HCT116 (cell line): Measurements from ENCODE around the gene ATG2B. TPM values are rescaled to one million over a fixed set of nuclear protein-coding genes. Genes with fewer than 3 reads are reported as not detected.

Experiments used
- ATAC-seq: fragments of 200-7000 bp; cut with Tn5 transposase; 2 replicates; pipeline ENCODE4 v1.9.1; 2020; ENCODE audit warnings: mild to moderate bottlenecking, moderate library complexity
- BruUV-seq: library from RNA; stranded (reverse); fragments of 400-500 nt; replicated peaks from 2 replicates; lab custom pipeline; 2021; lab: Mats Ljungman, UMichigan
- CTCF ChIA-PET: fragments of 300-600 bp; sonication (Branson Sonifier 250); formaldehyde crosslinking; loops from one replicate; lab custom pipeline; 2021; ENCODE audit warnings: antibody characterized with exemption; lab: Charles Lee
- POLR2A ChIA-PET: fragments of 300-600, 350-600 bp; sonication (Branson Sonifier 250); formaldehyde crosslinking; loops from one replicate; lab custom pipeline; 2021; ENCODE audit warnings: antibody characterized with exemption; lab: Charles Lee
- RAD21 ChIA-PET, 2 experiments: fragments of 300-600 bp; sonication (Branson Sonifier 250); formaldehyde crosslinking; loops; one replicate each; lab custom pipeline; 2023; ENCODE audit warnings: low total read pairs in 2 of 2; ENCODE audit not compliant: uncharacterized antibody in 2 of 2, unreplicated experiment in 2 of 2, low non-redundant PET in 1 of 2; lab: Charles Lee
- DNase-seq: peaks from one replicate; pipeline ENCODE4 v3.0.0-alpha.2; 2010; ENCODE audit warnings: low read depth, low spot score
- H2AFZ ChIP-seq: fragments of 200-600 bp; shearing (Covaris generic), sonication (generic); 2 replicates; pipeline ENCODE4 v1.6.1; 2017; ENCODE audit warnings: low read depth, mixed run types, mixed read lengths, antibody characterized with exemption, low read length; ENCODE audit not compliant: poor library complexity, severe bottlenecking
- H3K27ac ChIP-seq: 2 replicates; pipeline ENCODE4 v1.5.1; 2012; ENCODE audit warnings: low read depth, low read length
- H3K27me3 ChIP-seq: fragments of 200-600 bp; sonication (generic); 2 replicates; pipeline ENCODE4 v1.6.1; 2016; ENCODE audit warnings: mixed run types, low read length, mixed read lengths; ENCODE audit not compliant: insufficient read depth
- H3K36me3 ChIP-seq, 2 experiments: fragments of 200-500 bp in 1 of 2; fragments of 200-600 bp in 1 of 2; sonication (Bioruptor generic) in 1 of 2; sonication (generic) in 1 of 2; 2 replicates each; pipeline versions ENCODE4 v1.5.1 to v1.6.1; 2014 to 2016; ENCODE audit warnings: low read length in 2 of 2, inconsistent platforms in 1 of 2, mixed read lengths in 1 of 2, mixed run types in 1 of 2; ENCODE audit not compliant: insufficient read depth in 2 of 2, control insufficient read depth in 1 of 2
- H3K4me1 ChIP-seq, 2 experiments: fragments of 200-600 bp in 1 of 2; sonication (generic) in 1 of 2; 2 replicates each; pipeline versions ENCODE4 v1.5.1 to v1.6.1; 2012 to 2017; ENCODE audit warnings: low read length in 2 of 2, inconsistent platforms in 1 of 2, mild to moderate bottlenecking in 1 of 2, mixed read lengths in 1 of 2, mixed run types in 1 of 2, moderate library complexity in 1 of 2; ENCODE audit not compliant: insufficient read depth in 2 of 2, control insufficient read depth in 1 of 2
- H3K4me2 ChIP-seq: fragments of 200-600 bp; sonication (generic); 2 replicates; pipeline ENCODE4 v1.6.1; 2017; ENCODE audit warnings: mixed run types, low read length, mixed read lengths
- H3K4me3 ChIP-seq, 2 experiments: fragments of 200-600 bp in 1 of 2; sonication (generic) in 1 of 2; replicated peaks in 1 of 2; 2 replicates each; pipeline ENCODE4 v1.5.1; 2011 to 2016; ENCODE audit warnings: low read length in 2 of 2, control low read depth in 1 of 2, low read depth in 1 of 2, mild to moderate bottlenecking in 1 of 2, mixed read lengths in 1 of 2, mixed run types in 1 of 2
- H3K79me2 ChIP-seq: fragments of 200-600 bp; sonication (generic); 2 replicates; pipeline ENCODE4 v1.6.1; 2017; ENCODE audit warnings: mild to moderate bottlenecking, mixed run types, low read length, moderate library complexity, mixed read lengths; ENCODE audit not compliant: insufficient read depth
- H3K9ac ChIP-seq: fragments of 200-600 bp; sonication (generic); 2 replicates; pipeline ENCODE4 v1.6.1; 2016; ENCODE audit warnings: low read length, mixed read lengths
- H3K9me2 ChIP-seq: fragments of 200-600 bp; sonication (generic), shearing (Covaris generic); 2 replicates; pipeline ENCODE4 v1.6.1; 2017; ENCODE audit warnings: mixed run types, mild to moderate bottlenecking, moderate library complexity; ENCODE audit not compliant: insufficient read depth
- H3K9me3 ChIP-seq, 2 experiments: fragments of 200-500 bp in 1 of 2; fragments of 200-600 bp in 1 of 2; sonication (Bioruptor generic) in 1 of 2; sonication (generic) in 1 of 2; 2 replicates each; pipeline ENCODE4 v1.6.1; 2014 to 2017; ENCODE audit warnings: low read length in 2 of 2, mixed read lengths in 2 of 2, inconsistent platforms in 1 of 2, low read depth in 1 of 2, mild to moderate bottlenecking in 1 of 2, mixed run types in 1 of 2, moderate library complexity in 1 of 2; ENCODE audit not compliant: control insufficient read depth in 1 of 2, insufficient read depth in 1 of 2
- H4K20me1 ChIP-seq: fragments of 200-600 bp; sonication (generic), shearing (Covaris generic); 2 replicates; pipeline ENCODE4 v1.6.1; 2017; ENCODE audit warnings: mixed run types, mild to moderate bottlenecking, moderate library complexity; ENCODE audit not compliant: insufficient read depth
- ATF3 ChIP-seq: IDR thresholded peaks from 2 replicates; pipeline ENCODE4 v1.6.1; 2012
- CEBPB ChIP-seq: IDR thresholded peaks from 2 replicates; pipeline ENCODE4 v1.6.1; 2012; ENCODE audit warnings: low read depth
- EGR1 ChIP-seq: IDR thresholded peaks from 2 replicates; pipeline ENCODE4 v1.6.1; 2012; ENCODE audit warnings: low read depth
- EZH2 ChIP-seq: fragments of 200-600 bp; sonication (generic); IDR thresholded peaks from 2 replicates; pipeline ENCODE4 v1.6.1; 2017; ENCODE audit warnings: antibody characterized with exemption, mixed run types
- EZH2phosphoT487 ChIP-seq: fragments of 200-600 bp; IDR thresholded peaks from 2 replicates; pipeline ENCODE4 v1.6.1; 2018; ENCODE audit warnings: antibody characterized with exemption, borderline replicate concordance
- FOSL1 ChIP-seq: IDR thresholded peaks from 2 replicates; pipeline ENCODE4 v1.6.1; 2012; ENCODE audit warnings: low read depth
- JUND ChIP-seq: IDR thresholded peaks from 2 replicates; pipeline ENCODE4 v1.6.1; 2012
- MAX ChIP-seq: IDR thresholded peaks from 2 replicates; pipeline ENCODE4 v1.6.1; 2012
- POLR2A ChIP-seq: IDR thresholded peaks from 2 replicates; pipeline ENCODE4 v1.7.0; 2011; ENCODE audit warnings: borderline replicate concordance; ENCODE audit not compliant: insufficient read depth, insufficient read length; ENCODE audit errors: extremely low read depth
- RAD21 ChIP-seq: IDR thresholded peaks from 2 replicates; pipeline ENCODE4 v1.6.1; 2012; ENCODE audit warnings: low read depth, mild to moderate bottlenecking
- SIN3A ChIP-seq: IDR thresholded peaks from 2 replicates; pipeline ENCODE4 v1.6.1; 2012; ENCODE audit warnings: low read depth
- SRF ChIP-seq: IDR thresholded peaks from 2 replicates; pipeline ENCODE4 v1.6.1; 2012; ENCODE audit warnings: low read depth
- TCF7L2 ChIP-seq: IDR thresholded peaks from 2 replicates; pipeline ENCODE4 v1.7.0; 2011; ENCODE audit warnings: borderline replicate concordance, inconsistent platforms; ENCODE audit not compliant: insufficient read depth, insufficient read length; ENCODE audit errors: extremely low read depth
- YY1 ChIP-seq: IDR thresholded peaks from 2 replicates; pipeline ENCODE4 v1.6.1; 2011; ENCODE audit warnings: low read length, low read depth, moderate library complexity, mild to moderate bottlenecking; ENCODE audit not compliant: insufficient replicate concordance; ENCODE audit errors: extremely low read depth
- ZBTB33 ChIP-seq: IDR thresholded peaks from 2 replicates; pipeline ENCODE4 v1.6.1; 2011; ENCODE audit warnings: mild to moderate bottlenecking, low read length, moderate library complexity; ENCODE audit not compliant: insufficient replicate concordance; ENCODE audit errors: extremely low read depth
- ZFX ChIP-seq: fragments of 450-650 bp; IDR thresholded peaks from 2 replicates; pipeline ENCODE4 v1.6.1; 2017
- intact Hi-C: fragments of 100-400 bp; cut with micrococcal nuclease; formaldehyde crosslinking; loops from 2 replicates; pipeline ENCODE4 v1.10.0; 2022
- total RNA-seq: library from RNA; stranded (reverse); gene quantifications from one replicate; pipeline ENCODE4 v1.2.1, GENCODE V29; 2021; ENCODE audit not compliant: unreplicated experiment
- TF ChIP-seq, protein P1 (sequence below), 3 experiments: fragments of 200-600 bp in 1 of 3; sonication (generic) in 1 of 3; IDR thresholded peaks in 2 of 3; conservative IDR thresholded peaks in 1 of 3; 2 replicates each; pipeline ENCODE4 v1.5.1; 2012 to 2017; ENCODE audit warnings: low read depth in 2 of 3, low read length in 2 of 3, antibody characterized with exemption in 1 of 3, borderline replicate concordance in 1 of 3, control low read depth in 1 of 3, mild to moderate bottlenecking in 1 of 3, mixed read lengths in 1 of 3, mixed run types in 1 of 3, moderate library complexity in 1 of 3; ENCODE audit not compliant: insufficient read depth in 1 of 3
- TF ChIP-seq, protein P2 (sequence below): IDR thresholded peaks from 2 replicates; pipeline ENCODE4 v1.6.1; 2012; ENCODE audit warnings: low read depth

The ATG2B gene
- total RNA-seq, 1 experiment from 2014 or later: 6.4 TPM

GRCh38 chr14:96231056-96231455 lies 132.1 kb downstream of the ATG2B start (continued):
- TF ChIP-seq, protein P1, sequence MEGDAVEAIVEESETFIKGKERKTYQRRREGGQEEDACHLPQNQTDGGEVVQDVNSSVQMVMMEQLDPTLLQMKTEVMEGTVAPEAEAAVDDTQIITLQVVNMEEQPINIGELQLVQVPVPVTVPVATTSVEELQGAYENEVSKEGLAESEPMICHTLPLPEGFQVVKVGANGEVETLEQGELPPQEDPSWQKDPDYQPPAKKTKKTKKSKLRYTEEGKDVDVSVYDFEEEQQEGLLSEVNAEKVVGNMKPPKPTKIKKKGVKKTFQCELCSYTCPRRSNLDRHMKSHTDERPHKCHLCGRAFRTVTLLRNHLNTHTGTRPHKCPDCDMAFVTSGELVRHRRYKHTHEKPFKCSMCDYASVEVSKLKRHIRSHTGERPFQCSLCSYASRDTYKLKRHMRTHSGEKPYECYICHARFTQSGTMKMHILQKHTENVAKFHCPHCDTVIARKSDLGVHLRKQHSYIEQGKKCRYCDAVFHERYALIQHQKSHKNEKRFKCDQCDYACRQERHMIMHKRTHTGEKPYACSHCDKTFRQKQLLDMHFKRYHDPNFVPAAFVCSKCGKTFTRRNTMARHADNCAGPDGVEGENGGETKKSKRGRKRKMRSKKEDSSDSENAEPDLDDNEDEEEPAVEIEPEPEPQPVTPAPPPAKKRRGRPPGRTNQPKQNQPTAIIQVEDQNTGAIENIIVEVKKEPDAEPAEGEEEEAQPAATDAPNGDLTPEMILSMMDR (IDR thresholded peaks at IDR 0.05 in 2 of 3, conservative IDR thresholded peaks at IDR 0.05 in 1 of 3; ENCODE audit: borderline replicate concordance in 1 of 3, insufficient read depth in 1 of 3, low read depth in 2 of 3, low read length in 2 of 3): no peak
- no peak for TF ChIP-seq JUND
- no peak for TF ChIP-seq EGR1
- no peak for TF ChIP-seq FOSL1

GRCh38 chr14:96229315-96229714 lies 133.8 kb downstream of the ATG2B start:
- intact Hi-C loops: no loop called here
- TF ChIP-seq EZH2: no peak
- no peak for TF ChIP-seq ATF3
- no peak for TF ChIP-seq MAX
- TF ChIP-seq EZH2phosphoT487: no peak
- no peak for TF ChIP-seq SRF
- TF ChIP-seq POLR2A: no peak
- TF ChIP-seq YY1: no peak
- TF ChIP-seq JUND: no peak
- no peak for TF ChIP-seq TCF7L2
- TF ChIP-seq CEBPB: no peak
- TF ChIP-seq SIN3A: no peak
- TF ChIP-seq RAD21: no peak
- TF ChIP-seq, protein P2, sequence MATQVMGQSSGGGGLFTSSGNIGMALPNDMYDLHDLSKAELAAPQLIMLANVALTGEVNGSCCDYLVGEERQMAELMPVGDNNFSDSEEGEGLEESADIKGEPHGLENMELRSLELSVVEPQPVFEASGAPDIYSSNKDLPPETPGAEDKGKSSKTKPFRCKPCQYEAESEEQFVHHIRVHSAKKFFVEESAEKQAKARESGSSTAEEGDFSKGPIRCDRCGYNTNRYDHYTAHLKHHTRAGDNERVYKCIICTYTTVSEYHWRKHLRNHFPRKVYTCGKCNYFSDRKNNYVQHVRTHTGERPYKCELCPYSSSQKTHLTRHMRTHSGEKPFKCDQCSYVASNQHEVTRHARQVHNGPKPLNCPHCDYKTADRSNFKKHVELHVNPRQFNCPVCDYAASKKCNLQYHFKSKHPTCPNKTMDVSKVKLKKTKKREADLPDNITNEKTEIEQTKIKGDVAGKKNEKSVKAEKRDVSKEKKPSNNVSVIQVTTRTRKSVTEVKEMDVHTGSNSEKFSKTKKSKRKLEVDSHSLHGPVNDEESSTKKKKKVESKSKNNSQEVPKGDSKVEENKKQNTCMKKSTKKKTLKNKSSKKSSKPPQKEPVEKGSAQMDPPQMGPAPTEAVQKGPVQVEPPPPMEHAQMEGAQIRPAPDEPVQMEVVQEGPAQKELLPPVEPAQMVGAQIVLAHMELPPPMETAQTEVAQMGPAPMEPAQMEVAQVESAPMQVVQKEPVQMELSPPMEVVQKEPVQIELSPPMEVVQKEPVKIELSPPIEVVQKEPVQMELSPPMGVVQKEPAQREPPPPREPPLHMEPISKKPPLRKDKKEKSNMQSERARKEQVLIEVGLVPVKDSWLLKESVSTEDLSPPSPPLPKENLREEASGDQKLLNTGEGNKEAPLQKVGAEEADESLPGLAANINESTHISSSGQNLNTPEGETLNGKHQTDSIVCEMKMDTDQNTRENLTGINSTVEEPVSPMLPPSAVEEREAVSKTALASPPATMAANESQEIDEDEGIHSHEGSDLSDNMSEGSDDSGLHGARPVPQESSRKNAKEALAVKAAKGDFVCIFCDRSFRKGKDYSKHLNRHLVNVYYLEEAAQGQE: no peak
- no peak for TF ChIP-seq ZBTB33
- TF ChIP-seq ZFX: no peak

More at GRCh38 chr14:96229315-96229714, 133.8 kb downstream of the ATG2B start:
- Histone ChIP-seq H3K4me3 (no peak overlapping the region), H4K20me1 (no peaks in the 10 kb centered on the region), H3K9me3 (no peaks in the 10 kb centered on the region), H2AFZ (no peak overlapping the region), H3K9ac (no peak overlapping the region), H3K27ac (no peak overlapping the region), H3K36me3 (no peaks in the 10 kb centered on the region), H3K4me1 (peaks cover 0 to 3% of the 10 kb centered on the region in 2 experiments; a peak in 1 of 4 replicates), H3K27me3 (no peaks in the 10 kb centered on the region), H3K9me2 (no peaks in the 10 kb centered on the region), H3K4me2 (no peak overlapping the region), H3K79me2 (no peaks in the 10 kb centered on the region)
- no peak for DNase-seq
- POLR2A ChIA-PET: no interaction called here
- no TSS peak for BruUV-seq
- CTCF ChIA-PET: no interaction called here
- RAD21 ChIA-PET: no interaction called here
- no peak for ATAC-seq
